Activated T-cell treated with anti-CD3 and anti-CD28 coated beads for 4 hours (primary cell): ENCODE measurements around the gene SPSB4.
A peak's percentile ranks its signal among the peaks of the same experiment; 100 is the strongest.

Experiments
- DNase-seq: peaks from one replicate; pipeline ENCODE4 v3.0.0-alpha.2; 2020

Gene SPSB4

DNA sequence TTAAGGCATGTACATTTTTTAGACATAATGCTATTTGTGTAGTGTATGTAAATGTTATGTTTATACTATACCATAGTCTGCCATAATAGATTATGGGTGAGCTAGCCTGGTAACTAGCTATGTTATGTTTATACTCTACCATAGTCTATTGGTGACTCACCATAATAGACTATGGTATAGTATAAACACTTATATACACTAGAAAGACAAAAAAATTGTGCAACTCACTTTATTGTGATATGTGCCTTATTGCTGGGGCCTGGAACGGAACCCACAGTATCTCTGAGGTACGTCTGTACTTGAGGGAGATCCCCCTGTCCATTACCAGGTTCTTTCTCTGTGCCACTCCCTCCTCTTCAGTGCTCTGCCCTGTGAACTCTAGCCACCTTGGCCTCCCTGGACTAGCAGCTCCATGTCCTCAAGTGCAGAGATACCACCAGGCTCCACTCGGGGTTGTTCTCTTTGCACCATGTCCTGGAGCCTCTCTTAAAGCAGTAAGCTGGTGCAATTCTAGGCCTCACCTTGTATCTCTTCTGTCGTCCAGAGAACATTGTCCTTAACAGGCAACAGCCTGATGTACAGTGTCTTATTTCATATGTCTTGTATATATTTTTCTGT lies 119.6 kb downstream of the SPSB4 start:
- DNase-seq: no peak

DNA sequence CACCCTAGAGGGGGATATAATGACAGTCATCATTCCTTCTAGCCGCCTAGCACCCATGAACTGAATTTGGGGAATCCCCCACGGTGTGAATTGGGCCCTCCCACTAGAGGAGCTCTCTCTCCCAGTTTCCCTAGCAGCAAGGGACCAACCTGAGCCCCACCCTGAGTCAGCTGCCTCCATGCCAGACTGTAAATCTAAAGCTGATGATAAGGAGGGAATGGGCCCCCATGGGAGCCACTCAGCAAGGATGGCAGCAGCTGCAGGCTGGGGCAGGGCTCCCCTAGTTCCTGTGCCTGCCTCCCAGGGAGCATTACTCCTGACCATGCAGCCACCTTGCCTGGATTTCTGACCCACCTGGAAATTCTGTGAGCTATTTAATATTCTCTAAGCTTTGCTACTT lies 123.5 kb downstream of the SPSB4 start:
- no peak for DNase-seq

DNA sequence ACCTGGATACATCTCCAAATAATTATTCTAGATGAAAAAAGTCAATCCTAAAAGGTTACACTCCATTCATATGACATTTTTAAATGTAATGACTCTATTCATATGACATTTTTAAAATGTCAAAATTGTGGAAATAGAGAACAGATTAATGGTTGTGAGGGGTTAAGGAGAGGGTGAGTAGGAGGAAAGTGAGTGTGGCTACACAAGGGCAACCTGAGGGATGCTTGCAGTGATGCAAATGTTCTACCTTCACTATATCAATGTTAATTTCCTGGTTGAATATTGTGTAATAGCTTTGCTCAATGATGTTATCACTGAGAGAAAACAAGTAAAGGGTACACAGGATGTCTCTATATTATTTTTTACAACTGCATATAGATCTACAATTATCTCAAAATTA lies 125.6 kb downstream of the SPSB4 start:
- no peak for DNase-seq

DNA sequence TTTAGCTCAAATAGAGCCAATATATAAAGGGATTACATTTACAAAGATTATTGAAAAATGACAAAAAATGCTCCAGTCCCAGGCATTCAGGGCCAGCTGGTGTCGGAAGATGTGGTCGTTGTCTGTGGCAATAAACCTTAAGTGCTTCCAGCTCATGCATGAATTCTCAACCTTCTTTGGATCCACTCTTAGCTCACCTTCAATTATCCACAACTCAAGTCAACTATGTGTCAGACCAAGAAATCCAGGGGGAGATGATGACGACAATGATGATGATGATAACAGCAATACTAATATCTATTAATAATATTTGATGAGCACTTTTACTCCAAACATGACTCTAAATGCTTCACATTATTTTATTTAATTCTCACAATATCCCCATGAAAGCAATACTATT lies 126.9 kb downstream of the SPSB4 start:
- no peak for DNase-seq

DNA sequence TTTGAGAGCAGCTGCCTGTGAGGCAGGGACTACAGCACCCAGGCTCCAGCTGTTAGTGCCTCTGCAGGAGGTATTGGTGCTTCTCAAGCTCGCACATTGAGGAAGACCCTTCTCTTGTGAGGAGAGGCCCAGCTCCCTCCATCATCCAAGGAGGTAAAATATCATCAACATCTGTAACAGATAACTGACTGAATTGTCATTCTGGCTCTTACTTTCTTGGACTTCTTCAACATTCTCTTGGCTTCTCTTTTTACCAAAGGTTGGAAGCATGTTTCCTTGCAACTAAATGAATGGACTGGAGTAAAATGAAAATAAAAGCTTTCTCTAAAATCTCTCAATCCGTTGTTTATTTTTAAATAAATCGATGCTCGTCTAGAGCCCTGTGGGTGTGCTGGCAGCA lies 127.4 kb downstream of the SPSB4 start:
- DNase-seq: no peak

DNA sequence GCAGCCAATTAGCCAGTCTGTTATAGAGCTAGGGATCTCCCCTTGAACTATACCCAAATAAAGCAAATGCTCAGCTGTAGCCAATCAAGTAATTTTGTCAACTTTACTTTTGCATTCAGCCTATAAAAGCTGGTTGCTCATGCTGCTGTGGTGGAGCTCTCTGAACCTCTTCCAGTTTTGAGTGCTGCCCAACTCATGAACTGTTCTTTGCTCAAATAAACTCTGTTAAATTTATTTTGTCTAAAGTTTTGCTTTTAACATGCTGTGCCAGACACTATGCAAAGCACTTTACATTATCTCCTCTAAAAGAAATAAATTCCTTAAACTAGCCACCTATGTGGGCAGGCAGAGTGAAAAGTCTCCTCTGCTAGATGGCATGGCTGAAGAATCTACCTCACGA lies 128.8 kb downstream of the SPSB4 start:
- no peak for DNase-seq

DNA sequence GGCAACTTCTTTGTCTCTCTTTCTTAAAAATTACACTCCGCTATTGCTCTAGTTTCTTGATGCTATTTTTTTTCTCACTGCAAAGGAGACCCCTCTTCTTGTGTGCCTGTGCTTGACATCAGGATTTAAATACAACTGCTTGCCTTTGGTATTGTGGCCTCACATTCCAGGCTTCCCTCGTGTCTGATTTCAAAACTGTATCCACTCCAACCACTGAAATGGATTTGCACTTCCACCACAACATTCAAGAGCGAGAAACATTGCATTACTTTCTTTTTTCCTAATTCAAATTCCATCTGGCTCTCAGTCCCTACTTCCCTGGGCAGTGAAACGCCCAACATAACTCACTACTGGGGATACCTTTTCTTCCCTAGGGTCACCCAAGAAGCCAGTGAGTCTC lies 130.0 kb downstream of the SPSB4 start:
- DNase-seq: no peak

DNA sequence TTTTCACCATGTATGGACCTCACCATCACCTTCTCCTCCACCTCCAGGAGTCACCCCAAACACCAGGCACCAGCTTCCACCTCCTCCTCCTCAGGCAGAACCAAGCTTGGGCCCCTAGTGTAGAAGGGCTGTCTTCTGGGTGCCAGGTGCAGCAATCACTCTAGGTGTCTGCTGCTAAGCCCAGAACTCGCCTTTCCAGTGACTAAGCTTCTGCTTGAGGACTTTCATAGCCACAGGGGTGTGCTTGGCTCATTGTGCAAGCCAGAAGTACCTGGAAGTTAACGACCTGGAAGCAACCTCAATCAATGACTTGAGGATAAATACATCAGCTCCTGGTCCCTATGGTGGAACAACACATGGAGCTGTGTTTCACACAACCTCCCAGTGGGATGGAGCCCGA lies 130.7 kb downstream of the SPSB4 start:
- no peak for DNase-seq

DNA sequence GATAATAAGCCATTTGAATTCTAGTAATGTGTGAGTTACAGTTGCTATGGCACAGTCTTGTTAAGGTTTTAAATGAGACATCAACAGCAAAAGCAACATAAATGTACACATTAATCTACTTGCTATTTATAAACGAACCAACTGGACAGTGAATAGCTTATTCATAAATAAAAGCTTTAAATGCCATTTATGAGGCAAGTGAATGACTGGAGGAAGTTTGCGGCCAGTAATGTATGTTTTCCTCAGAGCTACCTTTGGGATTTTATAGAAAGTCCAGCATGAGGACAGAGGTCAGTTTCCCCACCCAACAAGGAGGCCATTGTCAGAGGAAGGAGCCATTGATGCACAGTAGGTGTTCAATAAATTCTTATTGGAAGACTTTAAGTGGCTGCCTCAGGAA lies 132.5 kb downstream of the SPSB4 start:
- no peak for DNase-seq

DNA sequence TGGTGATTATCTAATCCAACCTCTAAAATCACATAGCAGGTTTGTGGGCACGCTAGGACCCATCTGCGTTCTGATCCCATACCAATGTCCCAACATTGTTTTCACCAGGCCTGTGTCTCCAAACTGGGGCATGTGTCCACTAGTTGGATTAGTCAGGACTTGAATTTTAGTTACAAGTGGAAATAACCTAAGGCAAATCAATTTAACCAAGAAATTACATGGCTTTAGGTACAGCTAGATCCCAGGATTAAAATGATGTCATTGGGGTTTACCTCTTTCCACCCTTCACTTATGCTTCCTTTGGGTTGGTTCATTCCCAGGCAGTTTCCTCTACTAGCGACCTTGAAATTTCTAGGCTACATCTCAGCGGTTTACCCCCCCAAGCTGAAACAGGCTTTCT lies 133.3 kb downstream of the SPSB4 start:
- DNase-seq: no peak

DNA sequence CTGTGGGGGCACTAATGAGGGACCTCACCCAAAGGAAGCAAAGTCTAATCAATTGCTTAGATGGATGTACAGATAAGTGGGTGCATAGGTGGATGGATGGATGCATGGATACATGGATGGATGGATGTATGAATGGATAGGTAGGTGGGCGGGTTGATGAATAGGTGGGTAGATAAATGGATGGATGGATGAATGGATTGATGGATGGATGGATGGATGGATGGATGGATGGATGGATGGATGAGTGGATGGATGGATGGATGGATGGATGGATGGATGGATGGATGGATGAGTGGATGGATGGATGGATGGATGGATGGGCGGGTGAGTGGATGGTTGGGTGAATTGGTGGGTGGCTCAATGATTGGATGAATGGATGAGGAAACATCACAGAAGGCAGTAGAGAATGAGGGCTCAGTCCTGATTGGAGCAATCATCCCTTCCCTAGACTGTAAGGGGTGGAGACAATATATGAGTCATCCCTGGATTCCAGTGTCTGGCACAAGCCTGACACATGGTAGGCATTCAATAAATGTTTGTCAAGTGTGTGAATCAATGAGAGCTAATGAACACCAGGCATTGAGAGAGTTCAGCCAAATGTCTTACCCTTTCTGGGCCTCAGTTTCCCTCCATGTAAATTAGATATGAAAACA lies 140.1 kb downstream of the SPSB4 start:
- DNase-seq: no peak

DNA sequence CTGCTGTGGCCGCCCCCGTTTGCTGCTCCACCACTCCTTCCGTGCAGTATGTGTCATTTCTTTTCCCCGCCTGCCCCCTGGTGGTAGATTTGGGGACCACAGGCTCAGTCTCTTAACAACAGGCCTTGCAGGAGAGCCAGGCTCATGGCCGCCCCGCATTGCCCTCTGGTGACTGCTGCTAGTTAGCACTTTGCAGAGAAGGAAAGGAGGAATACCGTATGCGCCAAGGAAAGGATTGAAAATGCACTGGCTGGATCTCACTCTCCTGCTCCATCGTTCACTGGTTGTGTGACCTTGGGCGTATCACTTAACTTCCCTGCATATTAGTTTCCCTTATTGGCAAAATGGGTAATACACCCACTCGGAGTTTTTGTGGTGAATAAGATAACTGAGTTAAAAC lies 141.2 kb downstream of the SPSB4 start:
- DNase-seq: peak; percentile 99

DNA sequence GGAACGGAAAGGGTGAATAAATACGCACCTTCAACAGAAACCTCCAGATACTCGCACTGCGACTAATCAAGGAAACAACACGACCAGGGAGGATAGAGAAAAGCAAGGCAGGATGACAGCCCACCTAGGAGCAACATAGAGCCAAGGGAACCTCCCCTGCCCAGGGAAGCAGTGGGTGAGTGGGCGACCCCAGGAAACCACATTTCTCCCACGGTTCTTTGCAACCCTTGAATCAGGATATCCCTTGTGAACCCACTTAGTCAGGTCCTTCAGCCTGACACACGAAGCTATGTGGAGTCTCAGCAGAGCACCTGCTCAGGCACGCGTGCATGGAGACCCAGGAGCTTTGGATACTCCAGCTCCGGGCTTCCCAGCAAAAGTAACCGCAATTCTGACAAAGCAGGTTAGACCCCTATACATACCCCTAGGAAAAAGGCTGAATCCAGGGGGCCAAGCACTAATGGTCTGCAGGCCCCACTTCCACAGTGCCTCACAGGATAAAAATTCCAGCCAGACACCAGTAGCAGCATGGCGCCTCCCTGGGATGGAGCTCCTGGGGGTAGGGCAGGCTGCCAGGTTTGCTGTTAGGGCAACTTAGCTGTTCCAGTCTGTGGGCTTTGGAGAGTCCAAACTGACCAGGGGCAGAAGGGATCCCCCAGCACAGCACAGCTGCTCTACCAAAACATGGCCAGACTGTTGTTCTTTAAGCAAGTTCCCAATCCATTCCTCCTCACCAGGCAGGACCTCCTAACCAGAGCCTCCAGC lies 142.1 kb downstream of the SPSB4 start:
- DNase-seq: no peak
